Neural cell (in vitro differentiated cells): ENCODE data around the gene ACKR1. TPM values are rescaled to one million over a fixed set of nuclear protein-coding genes. Genes with fewer than 3 reads are reported as not detected.

Experiments used
- H2AFZ ChIP-seq: fragments of 200-600, 300-800 bp; sonication (generic), shearing (Covaris generic); 2 replicates; pipeline ENCODE4 v1.6.0; 2014; ENCODE audit warnings: low read depth, mild to moderate bottlenecking, antibody characterized with exemption, low read length, moderate library complexity
- H3F3A ChIP-seq: fragments of 200-600 bp; shearing (Covaris generic); 2 replicates; pipeline ENCODE4 v1.6.1; 2016; ENCODE audit warnings: mild to moderate bottlenecking, moderate library complexity, mixed read lengths, antibody characterized with exemption, low read length; ENCODE audit not compliant: insufficient read depth, poor library complexity, severe bottlenecking
- H3K27ac ChIP-seq: fragments of 200-600, 300-800 bp; sonication (generic), shearing (Covaris generic); 2 replicates; pipeline ENCODE4 v1.5.1; 2014; ENCODE audit warnings: mild to moderate bottlenecking, low read length, moderate library complexity
- H3K27me3 ChIP-seq: fragments of 300-800, 200-600 bp; sonication (generic), shearing (Covaris generic); 2 replicates; pipeline ENCODE4 v1.6.0; 2014; ENCODE audit warnings: mild to moderate bottlenecking, low read depth, low read length, moderate library complexity; ENCODE audit not compliant: insufficient read depth
- H3K36me3 ChIP-seq: fragments of 300-800, 200-600 bp; sonication (generic), shearing (Covaris generic); 2 replicates; pipeline ENCODE4 v1.5.1; 2014; ENCODE audit warnings: mild to moderate bottlenecking, antibody characterized with exemption, low read length, moderate library complexity; ENCODE audit not compliant: insufficient read depth
- H3K4me2 ChIP-seq: fragments of 300-800, 200-600 bp; sonication (generic), shearing (Covaris generic); 2 replicates; pipeline ENCODE4 v1.6.0; 2014; ENCODE audit warnings: mild to moderate bottlenecking, low read length
- H3K4me3 ChIP-seq: fragments of 300-800, 200-600 bp; sonication (generic), shearing (Covaris generic); 2 replicates; pipeline ENCODE4 v1.5.1; 2014; ENCODE audit warnings: mild to moderate bottlenecking, low read length, moderate library complexity
- H3K79me2 ChIP-seq: fragments of 200-600 bp; shearing (Covaris generic); replicated peaks from 2 replicates; pipeline ENCODE4 v1.6.0; 2014; ENCODE audit warnings: mild to moderate bottlenecking, low read length, moderate library complexity; ENCODE audit not compliant: insufficient read depth
- H3K9ac ChIP-seq: fragments of 300-800, 200-600 bp; sonication (generic), shearing (Covaris generic); 2 replicates; pipeline ENCODE4 v1.6.1; 2016; ENCODE audit warnings: mild to moderate bottlenecking, low read length, mixed read lengths
- H3K9me2 ChIP-seq: fragments of 200-600 bp; shearing (Covaris generic); 2 replicates; pipeline ENCODE4 v1.6.1; 2016; ENCODE audit warnings: mild to moderate bottlenecking, low read length, mixed read lengths; ENCODE audit not compliant: insufficient read depth
- H3K9me3 ChIP-seq: fragments of 200-600, 300-800 bp; sonication (generic), shearing (Covaris generic); 2 replicates; pipeline ENCODE4 v1.6.1; 2016; ENCODE audit warnings: mild to moderate bottlenecking, mixed run types, low read length, moderate library complexity, mixed read lengths
- H4K20me1 ChIP-seq: fragments of 200-600 bp; shearing (Covaris generic); 2 replicates; pipeline ENCODE4 v1.6.1; 2016; ENCODE audit warnings: mild to moderate bottlenecking, mixed run types; ENCODE audit not compliant: insufficient read depth
- EP300 ChIP-seq: fragments of 450-650 bp; conservative IDR thresholded peaks from 2 replicates; pipeline ENCODE4 v1.6.1; 2014; ENCODE audit warnings: antibody characterized with exemption, mild to moderate bottlenecking, moderate library complexity; ENCODE audit not compliant: poor library complexity, severe bottlenecking
- EZH2 ChIP-seq: fragments of 200-600, 300-800 bp; shearing (Covaris generic), sonication (generic); IDR thresholded peaks from 2 replicates; pipeline ENCODE4 v1.6.1; 2014; ENCODE audit warnings: antibody characterized with exemption, low read length, borderline replicate concordance, mild to moderate bottlenecking; ENCODE audit not compliant: insufficient read depth, poor library complexity, severe bottlenecking
- MXI1 ChIP-seq: fragments of 450-650 bp; conservative IDR thresholded peaks from 2 replicates; pipeline ENCODE4 v1.6.1; 2014; ENCODE audit warnings: antibody characterized with exemption, mild to moderate bottlenecking; ENCODE audit not compliant: poor library complexity, severe bottlenecking
- POLR2AphosphoS5 ChIP-seq: IDR thresholded peaks from 2 replicates; pipeline ENCODE4 v1.6.1; 2012
- RAD21 ChIP-seq: fragments of 450-650 bp; conservative IDR thresholded peaks from 2 replicates; pipeline ENCODE4 v1.6.1; 2014; ENCODE audit warnings: antibody characterized with exemption, mild to moderate bottlenecking, moderate library complexity
- SMC3 ChIP-seq: fragments of 450-650 bp; conservative IDR thresholded peaks from 2 replicates; pipeline ENCODE4 v1.6.1; 2014; ENCODE audit warnings: antibody characterized with exemption, mild to moderate bottlenecking, moderate library complexity; ENCODE audit not compliant: poor library complexity
- TAF1 ChIP-seq: IDR thresholded peaks from 2 replicates; pipeline ENCODE4 v1.6.1; 2012; ENCODE audit warnings: low read depth
- polyA plus RNA-seq: library from polyadenylated mRNA; depleted of rRNA; stranded (reverse); fragments of >200 nt; gene quantifications from 2 replicates; pipeline ENCODE4 v1.2.3, GENCODE V29; 2014
- TF ChIP-seq, protein P1 (sequence below): IDR thresholded peaks from 2 replicates; pipeline ENCODE4 v1.6.1; 2012; ENCODE audit warnings: borderline replicate concordance
- TF ChIP-seq, protein P2 (sequence below): fragments of 450-650 bp; IDR thresholded peaks from 2 replicates; pipeline ENCODE4 v1.5.1; 2014; ENCODE audit warnings: antibody characterized with exemption, mild to moderate bottlenecking, moderate library complexity; ENCODE audit not compliant: poor library complexity, severe bottlenecking

ACKR1 gene
- polyA plus RNA-seq, 1 donor from 2014 or later = 3.3 TPM

DNA sequence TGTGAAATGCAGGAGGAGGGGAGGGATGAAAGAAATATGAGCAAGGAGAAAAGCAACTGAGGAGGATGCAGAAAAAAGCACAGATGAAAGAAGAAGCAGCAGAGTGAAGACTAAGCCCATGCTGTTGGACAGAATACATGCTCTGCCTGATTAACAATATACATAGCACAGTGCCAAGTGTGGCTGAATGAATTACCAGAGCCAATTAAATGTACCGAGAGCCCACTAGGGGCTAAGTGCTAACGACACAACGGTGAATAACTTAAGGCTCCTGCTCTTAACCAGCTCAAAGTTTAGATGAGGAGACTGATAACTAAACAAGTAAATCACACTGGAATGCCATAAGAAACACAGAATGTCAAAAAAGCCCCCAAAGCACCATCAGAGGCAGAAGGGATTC lies 17.6 kb upstream of the ACKR1 start:
- H2AFZ ChIP-seq = no peak overlapping the region
- no peak overlapping the region for H3K9ac ChIP-seq
- H3K27ac ChIP-seq = no peak overlapping the region
- H3K27me3 ChIP-seq = no peaks in the 10 kb centered on the region
- no peak overlapping the region for H3K4me3 ChIP-seq
- TF ChIP-seq, protein P1, sequence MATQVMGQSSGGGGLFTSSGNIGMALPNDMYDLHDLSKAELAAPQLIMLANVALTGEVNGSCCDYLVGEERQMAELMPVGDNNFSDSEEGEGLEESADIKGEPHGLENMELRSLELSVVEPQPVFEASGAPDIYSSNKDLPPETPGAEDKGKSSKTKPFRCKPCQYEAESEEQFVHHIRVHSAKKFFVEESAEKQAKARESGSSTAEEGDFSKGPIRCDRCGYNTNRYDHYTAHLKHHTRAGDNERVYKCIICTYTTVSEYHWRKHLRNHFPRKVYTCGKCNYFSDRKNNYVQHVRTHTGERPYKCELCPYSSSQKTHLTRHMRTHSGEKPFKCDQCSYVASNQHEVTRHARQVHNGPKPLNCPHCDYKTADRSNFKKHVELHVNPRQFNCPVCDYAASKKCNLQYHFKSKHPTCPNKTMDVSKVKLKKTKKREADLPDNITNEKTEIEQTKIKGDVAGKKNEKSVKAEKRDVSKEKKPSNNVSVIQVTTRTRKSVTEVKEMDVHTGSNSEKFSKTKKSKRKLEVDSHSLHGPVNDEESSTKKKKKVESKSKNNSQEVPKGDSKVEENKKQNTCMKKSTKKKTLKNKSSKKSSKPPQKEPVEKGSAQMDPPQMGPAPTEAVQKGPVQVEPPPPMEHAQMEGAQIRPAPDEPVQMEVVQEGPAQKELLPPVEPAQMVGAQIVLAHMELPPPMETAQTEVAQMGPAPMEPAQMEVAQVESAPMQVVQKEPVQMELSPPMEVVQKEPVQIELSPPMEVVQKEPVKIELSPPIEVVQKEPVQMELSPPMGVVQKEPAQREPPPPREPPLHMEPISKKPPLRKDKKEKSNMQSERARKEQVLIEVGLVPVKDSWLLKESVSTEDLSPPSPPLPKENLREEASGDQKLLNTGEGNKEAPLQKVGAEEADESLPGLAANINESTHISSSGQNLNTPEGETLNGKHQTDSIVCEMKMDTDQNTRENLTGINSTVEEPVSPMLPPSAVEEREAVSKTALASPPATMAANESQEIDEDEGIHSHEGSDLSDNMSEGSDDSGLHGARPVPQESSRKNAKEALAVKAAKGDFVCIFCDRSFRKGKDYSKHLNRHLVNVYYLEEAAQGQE = no peak
- no peak for TF ChIP-seq TAF1
- no peak for TF ChIP-seq SMC3
- H3F3A ChIP-seq = no peaks in the 10 kb centered on the region
- no peak overlapping the region for H3K4me2 ChIP-seq
- no peaks in the 10 kb centered on the region for H3K9me2 ChIP-seq
- peaks cover 9% of the 10 kb centered on the region for H3K36me3 ChIP-seq
- H4K20me1 ChIP-seq = no peaks in the 10 kb centered on the region
- H3K79me2 ChIP-seq = no peaks in the 10 kb centered on the region
- no peaks in the 10 kb centered on the region for H3K9me3 ChIP-seq

DNA sequence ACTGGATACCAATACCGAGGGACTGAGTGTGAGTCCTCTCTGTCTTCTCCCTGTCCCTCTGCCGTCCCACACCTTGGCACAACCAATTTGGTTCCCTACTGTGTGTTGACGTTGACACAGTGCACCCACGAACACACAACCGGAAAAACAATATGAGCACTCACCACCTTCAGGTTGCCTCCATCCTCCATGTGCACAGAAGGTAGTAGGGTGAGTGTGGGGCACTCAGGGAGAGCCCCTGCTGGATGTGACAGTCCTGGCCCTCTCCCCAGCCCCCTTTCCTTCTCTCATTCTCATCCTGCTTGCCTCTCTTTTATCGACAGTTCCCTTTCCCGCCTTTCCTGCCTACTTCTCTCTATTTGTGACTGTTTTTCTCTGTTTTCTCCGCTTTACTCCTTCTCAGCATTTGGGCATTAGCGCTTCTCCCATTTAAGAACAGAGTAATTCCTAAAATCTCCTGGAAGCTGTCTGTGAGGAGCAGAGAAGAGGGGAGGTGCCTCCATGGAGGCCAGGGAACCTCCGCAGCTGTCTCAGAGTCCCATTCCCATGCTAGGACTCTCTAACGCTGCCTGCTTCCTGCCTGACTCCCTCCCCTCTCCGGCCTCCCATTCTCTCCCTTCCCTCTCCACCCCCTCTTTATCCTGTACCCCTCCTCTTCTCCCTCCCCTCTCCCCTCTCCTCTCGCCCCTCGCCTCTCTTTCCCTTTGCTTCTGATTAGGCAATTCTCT lies 16.9 kb upstream of the ACKR1 start:
- Histone ChIP-seq H3K27ac (no peak overlapping the region), H3K9ac (peak overlapping the region; percentile 9), H3K9me2 (no peaks in the 10 kb centered on the region), H3K4me3 (peak overlapping the region; percentile 38), H3K36me3 (peaks cover 6% of the 10 kb centered on the region), H2AFZ (no peak overlapping the region), H3K9me3 (no peaks in the 10 kb centered on the region), H3K79me2 (no peaks in the 10 kb centered on the region), H4K20me1 (no peaks in the 10 kb centered on the region), H3F3A (no peaks in the 10 kb centered on the region), H3K4me2 (no peak overlapping the region), H3K27me3 (no peaks in the 10 kb centered on the region)
- TF ChIP-seq POLR2AphosphoS5 (no peak), EP300 (no peak), SMC3 (no peak), TAF1 (no peak), RAD21 (no peak), EZH2 (no peak), MXI1 (no peak)
- TF ChIP-seq, protein P2, sequence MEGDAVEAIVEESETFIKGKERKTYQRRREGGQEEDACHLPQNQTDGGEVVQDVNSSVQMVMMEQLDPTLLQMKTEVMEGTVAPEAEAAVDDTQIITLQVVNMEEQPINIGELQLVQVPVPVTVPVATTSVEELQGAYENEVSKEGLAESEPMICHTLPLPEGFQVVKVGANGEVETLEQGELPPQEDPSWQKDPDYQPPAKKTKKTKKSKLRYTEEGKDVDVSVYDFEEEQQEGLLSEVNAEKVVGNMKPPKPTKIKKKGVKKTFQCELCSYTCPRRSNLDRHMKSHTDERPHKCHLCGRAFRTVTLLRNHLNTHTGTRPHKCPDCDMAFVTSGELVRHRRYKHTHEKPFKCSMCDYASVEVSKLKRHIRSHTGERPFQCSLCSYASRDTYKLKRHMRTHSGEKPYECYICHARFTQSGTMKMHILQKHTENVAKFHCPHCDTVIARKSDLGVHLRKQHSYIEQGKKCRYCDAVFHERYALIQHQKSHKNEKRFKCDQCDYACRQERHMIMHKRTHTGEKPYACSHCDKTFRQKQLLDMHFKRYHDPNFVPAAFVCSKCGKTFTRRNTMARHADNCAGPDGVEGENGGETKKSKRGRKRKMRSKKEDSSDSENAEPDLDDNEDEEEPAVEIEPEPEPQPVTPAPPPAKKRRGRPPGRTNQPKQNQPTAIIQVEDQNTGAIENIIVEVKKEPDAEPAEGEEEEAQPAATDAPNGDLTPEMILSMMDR = no peak
